Osteoblast (primary cell): ENCODE results near the gene DIAPH1. TPM values are rescaled to one million over a fixed set of nuclear protein-coding genes. Genes with fewer than 3 reads are reported as not detected.
A peak's percentile ranks its signal among the peaks of the same experiment; 100 is the strongest.

Source experiments
- DNase-seq: peaks from one replicate; pipeline ENCODE4 v3.0.0; 2011; ENCODE audit warnings: low spot score, mixed read lengths; ENCODE audit not compliant: insufficient read length; ENCODE audit errors: missing footprints
- H2AFZ ChIP-seq: 2 replicates; pipeline ENCODE4 v1.6.0; 2011; ENCODE audit warnings: mild to moderate bottlenecking, low read length
- H3K27ac ChIP-seq: 2 replicates; pipeline ENCODE4 v1.5.1; 2011; ENCODE audit warnings: mild to moderate bottlenecking, low read depth, low read length, moderate library complexity
- H3K27me3 ChIP-seq: 2 replicates; pipeline ENCODE4 v1.6.0; 2012; ENCODE audit warnings: mild to moderate bottlenecking, control low read depth, inconsistent platforms, low read length, moderate library complexity; ENCODE audit not compliant: insufficient read depth
- H3K36me3 ChIP-seq: 2 replicates; pipeline ENCODE4 v1.5.1; 2011; ENCODE audit warnings: mild to moderate bottlenecking, low read length, control low read depth, moderate library complexity; ENCODE audit not compliant: insufficient read depth
- H3K4me1 ChIP-seq: 2 replicates; pipeline ENCODE4 v1.5.1; 2011; ENCODE audit warnings: mild to moderate bottlenecking, low read length, control low read depth, moderate library complexity; ENCODE audit not compliant: insufficient read depth
- H3K4me2 ChIP-seq: 2 replicates; pipeline ENCODE4 v1.6.0; 2011; ENCODE audit warnings: mild to moderate bottlenecking, low read length; ENCODE audit not compliant: insufficient read depth
- H3K4me3 ChIP-seq: fragments of 200-600 bp; sonication (generic); 3 replicates; pipeline ENCODE4 v1.5.1; 2012; ENCODE audit warnings: mild to moderate bottlenecking, low read length, inconsistent platforms; ENCODE audit not compliant: insufficient read depth
- H3K79me2 ChIP-seq: 2 replicates; pipeline ENCODE4 v1.6.0; 2012; ENCODE audit warnings: mild to moderate bottlenecking, low read length, control low read depth, inconsistent platforms; ENCODE audit not compliant: insufficient read depth
- H3K9me3 ChIP-seq: 2 replicates; pipeline ENCODE4 v1.5.1; 2011; ENCODE audit warnings: low read depth, low read length, control low read depth
- H4K20me1 ChIP-seq: 2 replicates; pipeline ENCODE4 v1.6.0; 2012; ENCODE audit warnings: mild to moderate bottlenecking, low read length, control low read depth; ENCODE audit not compliant: insufficient read depth
- CTCF ChIP-seq: IDR thresholded peaks from 2 replicates; pipeline ENCODE4 v1.5.1; 2011; ENCODE audit warnings: mild to moderate bottlenecking, low read depth, low read length, moderate library complexity; ENCODE audit errors: extremely low read depth
- total RNA-seq: library from RNA; depleted of rRNA; stranded (reverse); fragments of >200 nt; gene quantifications from 2 replicates; pipeline ENCODE4 v1.2.3, GENCODE V29; 2012

The DIAPH1 gene
- total RNA-seq, 1 donor: 18.5 TPM

GRCh38 chr5:141650851-141651727, 32.3 kb upstream of the DIAPH1 start, which contains the start of gene FCHSD1:
TSS of gene FCHSD1 (minus strand) at chr5:141651418. CDS start at chr5:141651368, 50 bp downstream.
- TF ChIP-seq CTCF: no peak

GRCh38 chr5:141649972-141650371, 31.2 kb upstream of the DIAPH1 start:
- Histone ChIP-seq H3K27me3 (no peaks in the 10 kb centered on the region), H3K9me3 (no peaks in the 10 kb centered on the region), H3K27ac (no peak overlapping the region), H3K4me2 (peak overlapping the region; percentile 95), H2AFZ (no peak overlapping the region), H3K79me2 (peaks cover 12% of the 10 kb centered on the region), H4K20me1 (peaks cover 6% of the 10 kb centered on the region), H3K4me1 (peaks cover 19% of the 10 kb centered on the region), H3K4me3 (no peak overlapping the region), H3K36me3 (peaks cover 36% of the 10 kb centered on the region)
- no peak for TF ChIP-seq CTCF
- no peak for DNase-seq

More at GRCh38 chr5:141650851-141651727, 32.3 kb upstream of the DIAPH1 start, which contains the start of gene FCHSD1:
- H3K4me2 ChIP-seq: peak within 1 kb of the TSS; percentile 95
- H3K4me1 ChIP-seq: peaks cover 19% of the 10 kb centered on the region
- no peaks in the 10 kb centered on the region for H3K9me3 ChIP-seq
- H3K27me3 ChIP-seq: no peaks in the 10 kb centered on the region
- peaks cover 6% of the 10 kb centered on the region for H4K20me1 ChIP-seq
- peak within 1 kb of the TSS; percentile 43 for H3K27ac ChIP-seq
- DNase-seq: peak; percentile 99
- peak within 1 kb of the TSS; percentile 84 for H3K4me3 ChIP-seq
- H3K79me2 ChIP-seq: peaks cover 12% of the 10 kb centered on the region
- peak within 1 kb of the TSS; percentile 93 for H2AFZ ChIP-seq
- H3K36me3 ChIP-seq: peaks cover 25% of the 10 kb centered on the region

- Histone ChIP-seq H3K36me3 (peaks cover 41% of the 10 kb centered on the region), H3K27me3 (no peaks in the 10 kb centered on the region), H3K4me2 (no peak overlapping the region), H3K9me3 (no peaks in the 10 kb centered on the region), H2AFZ (no peak overlapping the region), H3K79me2 (peaks cover 12% of the 10 kb centered on the region), H3K27ac (no peak overlapping the region), H4K20me1 (peaks cover 6% of the 10 kb centered on the region), H3K4me1 (peaks cover 14% of the 10 kb centered on the region), H3K4me3 (no peak overlapping the region)
- TF ChIP-seq CTCF: no peak
- no peak for DNase-seq
Observed at GRCh38 chr5:141649056-141649688, 30.4 kb upstream of the DIAPH1 start.

- Histone ChIP-seq H3K4me2 (no peak overlapping the region), H3K27me3 (no peaks in the 10 kb centered on the region), H2AFZ (no peak overlapping the region), H3K27ac (no peak overlapping the region), H3K4me1 (peaks cover 8% of the 10 kb centered on the region), H3K36me3 (peaks cover 50% of the 10 kb centered on the region), H3K79me2 (peaks cover 12% of the 10 kb centered on the region), H3K9me3 (no peaks in the 10 kb centered on the region), H3K4me3 (no peak overlapping the region), H4K20me1 (peaks cover 6% of the 10 kb centered on the region)
- no peak for TF ChIP-seq CTCF
- DNase-seq: no peak
Observed at GRCh38 chr5:141647851-141648250, 29.1 kb upstream of the DIAPH1 start.
